ENCODE results near the gene NBEAL1. TPM values are rescaled to one million over a fixed set of nuclear protein-coding genes. Genes with fewer than 3 reads are reported as not detected.
"Not testable (repeated sequence)": the region's sequence is repeated elsewhere in the genome, so short reads cannot be mapped to it uniquely, and the experiment has no call there.

Gene NBEAL1
- total RNA-seq, 1 experiment from 2014 or later: 5.6 TPM

DNA sequence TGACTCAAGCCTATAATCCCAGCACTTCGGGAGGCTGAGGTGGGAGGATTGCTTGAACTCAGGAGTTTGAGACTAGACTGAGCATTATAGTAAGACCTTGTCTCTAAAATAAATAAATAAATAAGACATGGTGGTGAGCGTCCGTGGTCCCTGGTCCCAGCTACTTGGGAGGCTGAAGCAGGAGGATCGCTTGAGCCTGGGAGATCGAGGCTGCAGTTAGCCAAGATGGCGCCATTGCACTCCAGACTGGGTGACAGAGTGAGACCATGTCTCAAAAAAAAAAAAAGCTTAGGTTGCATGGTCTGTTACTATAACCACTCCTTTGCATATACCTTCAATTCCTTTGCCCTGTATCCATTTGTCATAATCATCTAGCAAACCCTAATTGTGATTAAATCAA, 227.8 kb downstream of the NBEAL1 start:
- H3K36me3 ChIP-seq (replicated peaks; ENCODE audit: control insufficient read depth, insufficient read depth, low read length): no peaks in the 10 kb centered on the region; the same call in none of the 2 replicates
- H3K27me3 ChIP-seq (ENCODE audit: control insufficient read depth, insufficient read depth, low read length): no peaks in the 10 kb centered on the region
- no peak overlapping the region for H3K4me3 ChIP-seq (ENCODE audit: insufficient read depth, low read depth, low read length)
- DNase-seq: no peak

DNA sequence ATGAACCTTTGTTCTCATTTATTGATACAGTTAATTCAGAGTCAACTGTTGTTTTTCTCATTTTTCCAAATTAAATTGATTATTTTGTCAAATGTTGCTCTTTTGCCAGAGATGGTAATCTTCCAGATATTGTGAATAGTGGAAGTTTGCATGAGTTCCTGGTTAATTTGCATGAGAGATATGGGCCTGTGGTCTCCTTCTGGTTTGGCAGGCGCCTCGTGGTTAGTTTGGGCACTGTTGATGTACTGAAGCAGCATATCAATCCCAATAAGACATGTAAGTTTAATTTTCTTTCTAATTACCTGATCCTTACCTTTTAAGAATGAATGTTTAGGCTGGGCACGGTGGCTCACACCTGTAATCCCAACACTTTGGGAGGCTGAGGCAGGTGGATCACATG, 232.0 kb downstream of the NBEAL1 start:
- H3K36me3 ChIP-seq (replicated peaks; ENCODE audit: control insufficient read depth, insufficient read depth, low read length): no peaks in the 10 kb centered on the region; the same call in none of the 2 replicates
- no peaks in the 10 kb centered on the region for H3K27me3 ChIP-seq (ENCODE audit: control insufficient read depth, insufficient read depth, low read length)
- no peak overlapping the region for H3K4me3 ChIP-seq (ENCODE audit: insufficient read depth, low read depth, low read length)
- DNase-seq: no peak

DNA sequence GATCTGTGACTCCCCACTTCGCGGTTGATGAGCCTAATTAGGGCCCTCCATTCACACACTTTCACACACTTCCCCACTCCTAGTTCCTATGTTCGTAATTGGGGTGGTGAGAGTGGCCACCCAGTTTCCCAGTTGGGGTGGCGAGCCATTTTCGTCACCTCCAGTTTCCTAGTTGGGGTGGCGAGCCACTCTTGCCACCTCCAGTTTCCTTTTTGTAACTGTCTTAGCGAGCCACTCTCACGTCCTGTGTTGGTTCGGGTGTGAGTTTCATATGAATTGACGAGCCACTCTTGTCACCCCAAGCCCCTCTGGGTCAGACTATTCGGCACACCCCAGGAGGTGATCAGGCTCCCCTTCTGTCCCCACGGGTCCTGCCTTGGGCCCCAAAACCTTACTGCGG, 238.1 kb downstream of the NBEAL1 start:
- no peak for DNase-seq
- Histone ChIP-seq H3K36me3 (replicated peaks; ENCODE audit: control insufficient read depth, insufficient read depth, low read length) (peaks cover 4% of the 10 kb centered on the region), H3K27me3 (ENCODE audit: control insufficient read depth, insufficient read depth, low read length) (no peaks in the 10 kb centered on the region), H3K4me3 (ENCODE audit: insufficient read depth, low read depth, low read length) (no peak overlapping the region)

DNA sequence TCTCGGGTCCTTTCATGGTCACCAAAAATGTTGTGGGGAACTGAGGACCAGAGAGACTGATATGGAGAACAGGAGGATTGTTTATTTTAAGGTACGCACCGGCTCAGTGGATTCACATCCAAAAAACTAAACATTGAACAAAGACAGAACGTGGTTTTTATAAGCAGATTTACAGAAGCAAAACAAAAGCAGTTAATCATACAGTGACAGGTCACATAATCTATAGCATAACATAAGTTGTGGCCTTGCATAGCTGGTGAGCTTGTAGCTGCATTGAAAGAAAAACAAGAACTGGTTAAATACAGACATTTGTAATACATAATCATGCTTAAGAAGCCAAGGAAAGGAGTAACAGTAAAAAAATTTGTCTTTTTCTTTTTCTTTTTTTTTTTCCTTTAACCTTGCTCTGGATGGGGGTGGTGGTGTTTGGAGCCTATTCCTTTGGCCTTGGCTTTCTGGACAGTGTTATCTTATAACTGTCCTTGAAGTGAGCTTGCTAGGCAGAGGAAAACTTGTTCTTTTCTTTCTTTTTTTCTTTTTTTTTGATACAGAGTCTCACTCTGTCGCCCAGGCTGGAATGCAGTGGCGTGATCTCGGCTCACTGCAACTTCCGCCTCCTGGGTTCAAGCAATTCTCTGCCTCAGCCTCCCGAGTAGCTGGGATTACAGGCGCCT, 238.9 kb downstream of the NBEAL1 start:
- H3K4me3 ChIP-seq (ENCODE audit: insufficient read depth, low read depth, low read length); H3K27me3 ChIP-seq (ENCODE audit: control insufficient read depth, insufficient read depth, low read length); H3K36me3 ChIP-seq (replicated peaks; ENCODE audit: control insufficient read depth, insufficient read depth, low read length); DNase-seq: not testable (repeated sequence)

DNA sequence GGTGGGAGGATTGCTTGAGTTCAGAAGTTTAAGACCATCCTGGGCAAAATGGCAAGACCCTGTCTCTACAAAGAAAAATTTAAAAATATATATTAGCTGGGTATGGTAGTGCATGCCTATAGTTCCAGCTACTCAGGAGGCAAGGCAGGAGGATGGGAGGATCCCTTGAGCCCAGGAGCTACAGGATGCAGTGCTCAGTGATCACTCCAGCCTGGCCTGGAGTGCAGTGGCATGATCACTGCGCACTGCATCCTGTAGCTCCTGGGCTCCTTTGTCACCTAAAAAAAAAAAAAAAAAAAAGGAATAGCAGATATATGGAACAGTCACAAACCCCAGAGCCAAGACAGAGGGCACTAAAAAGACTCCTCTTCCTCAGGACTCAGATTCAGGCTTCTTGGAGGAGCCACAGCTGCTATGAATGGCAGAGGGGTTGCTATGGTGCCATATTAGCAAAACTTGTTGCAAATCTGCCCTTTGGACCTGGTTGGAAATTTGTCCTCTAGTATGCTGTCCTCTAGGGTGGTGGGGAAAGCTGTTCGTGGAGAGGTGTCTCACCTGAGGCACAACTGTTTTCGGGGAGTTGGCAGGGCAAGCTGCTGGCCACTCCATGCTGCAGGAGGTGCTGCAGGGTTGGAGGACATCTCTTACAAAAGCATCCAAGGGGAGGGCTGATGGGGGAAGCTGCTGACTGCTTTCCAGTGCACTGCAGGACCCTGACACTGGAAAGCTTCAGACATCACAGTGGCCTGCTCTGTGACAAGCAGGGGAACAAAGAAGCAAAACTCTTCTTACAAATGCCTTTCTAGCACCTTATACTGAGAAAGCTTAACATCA, 246.9 kb downstream of the NBEAL1 start:
- Histone ChIP-seq H3K36me3 (replicated peaks; ENCODE audit: control insufficient read depth, insufficient read depth, low read length) (no peaks in the 10 kb centered on the region; the same call in 1 of the 2 replicates), H3K27me3 (ENCODE audit: control insufficient read depth, insufficient read depth, low read length) (no peaks in the 10 kb centered on the region), H3K4me3 (ENCODE audit: insufficient read depth, low read depth, low read length) (no peak overlapping the region)
- DNase-seq: peak; percentile 23

Other genes with a start within 250 kb of the NBEAL1 start
- 0.55 and 1.2 TPM in 2 replicates for gene ICA1L, start 143.1 kb upstream of the NBEAL1 start, total RNA-seq (2014; rRNA removed; shearing (Covaris generic))
- gene WDR12, start 103.2 kb upstream of the NBEAL1 start, total RNA-seq (2014; rRNA removed; shearing (Covaris generic)): 123 and 130 TPM in 2 replicates
- gene CARF, start 102.6 kb upstream of the NBEAL1 start, total RNA-seq (2014; rRNA removed; shearing (Covaris generic)): 1.9 and 6.1 TPM in 2 replicates
- gene CYP20A1, start 224.1 kb downstream of the NBEAL1 start, total RNA-seq (2014; rRNA removed; shearing (Covaris generic)): 7.2 and 8.5 TPM in 2 replicates